HG03575 (cell line): ENCODE measurements around the gene RALGAPA2.
"Not testable (repeated sequence)": the region's sequence is repeated elsewhere in the genome, so short reads cannot be mapped to it uniquely, and the experiment has no call there.

Source experiments
- ATAC-seq: cut with Tn5 transposase; IDR thresholded peaks from one replicate; pipeline ENCODE4 v1.9.1; 2021; ENCODE audit not compliant: unreplicated experiment, insufficient number of reproducible peaks, low FRiP score; ENCODE audit errors: extremely low read depth

The RALGAPA2 gene

GRCh38 chr20:20369250-20370093 is 343.0 kb downstream of the RALGAPA2 start:
- ATAC-seq, result no peak

GRCh38 chr20:20368418-20369249 is 343.8 kb downstream of the RALGAPA2 start:
- no peak for ATAC-seq

GRCh38 chr20:20367575-20368417 is 344.6 kb downstream of the RALGAPA2 start, which contains the start of gene INSM1:
Gene INSM1 (plus strand): TSS chr20:20368104. CDS start chr20:20368268, 164 bp downstream.
- no peak for ATAC-seq

- ATAC-seq, result no peak
Measured at GRCh38 chr20:20366876-20367574, 345.4 kb downstream of the RALGAPA2 start.

- no peak for ATAC-seq
Measured at GRCh38 chr20:20366551-20366875, 345.9 kb downstream of the RALGAPA2 start.

GRCh38 chr20:20365480-20366161 is 346.8 kb downstream of the RALGAPA2 start:
- no peak for ATAC-seq

- ATAC-seq, result no peak
Measured at GRCh38 chr20:20364593-20365479, 347.6 kb downstream of the RALGAPA2 start.

- no peak for ATAC-seq
Measured at GRCh38 chr20:20363799-20364592, 348.4 kb downstream of the RALGAPA2 start.

GRCh38 chr20:20363434-20363798 is 349.0 kb downstream of the RALGAPA2 start:
- ATAC-seq, result no peak

GRCh38 chr20:20362774-20363433 is 349.5 kb downstream of the RALGAPA2 start:
- no peak for ATAC-seq

GRCh38 chr20:20360464-20360863 is 352.0 kb downstream of the RALGAPA2 start:
- no peak for ATAC-seq

- ATAC-seq, result no peak
Measured at GRCh38 chr20:20359628-20360027, 352.8 kb downstream of the RALGAPA2 start.

- ATAC-seq, result no peak
Measured at GRCh38 chr20:20358801-20359200, 353.6 kb downstream of the RALGAPA2 start.

GRCh38 chr20:20355503-20355902 is 356.9 kb downstream of the RALGAPA2 start:
- not testable (repeated sequence) for ATAC-seq

GRCh38 chr20:20353576-20353975 is 358.9 kb downstream of the RALGAPA2 start:
- ATAC-seq, result no peak

- ATAC-seq, result no peak
Measured at GRCh38 chr20:20344476-20344875, 368.0 kb downstream of the RALGAPA2 start.
